ENCODE results near the gene CSNK1A1. TPM values are rescaled to one million over a fixed set of nuclear protein-coding genes. Genes with fewer than 3 reads are reported as not detected.
A peak's percentile ranks its signal among the peaks of the same experiment; 100 is the strongest.

CSNK1A1 gene
- polyA plus RNA-seq, 3 donors = 75.7 to 131 (median 103) TPM

DNA sequence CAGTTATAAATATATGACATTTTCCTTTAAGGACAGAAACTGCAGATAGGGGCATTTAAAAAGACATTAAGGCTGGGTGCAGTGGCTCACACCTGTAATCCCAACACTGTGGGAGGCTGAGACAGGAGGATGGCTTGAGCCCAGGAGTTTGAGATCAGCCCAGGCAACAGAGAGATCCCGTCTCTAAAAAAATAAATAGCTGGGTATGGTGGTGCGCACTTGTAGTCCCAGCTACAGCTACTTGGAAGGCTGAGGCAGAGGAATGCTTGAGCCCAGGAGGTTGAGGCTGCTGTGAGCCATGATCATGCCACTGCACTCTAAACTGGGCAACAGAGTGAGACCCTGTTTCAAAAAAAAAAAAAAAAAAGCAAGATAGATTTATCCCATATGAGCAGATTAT, 63.6 kb downstream of the CSNK1A1 start:
- peaks cover 9% of the 10 kb centered on the region for H3K4me1 Mint-ChIP-seq

DNA sequence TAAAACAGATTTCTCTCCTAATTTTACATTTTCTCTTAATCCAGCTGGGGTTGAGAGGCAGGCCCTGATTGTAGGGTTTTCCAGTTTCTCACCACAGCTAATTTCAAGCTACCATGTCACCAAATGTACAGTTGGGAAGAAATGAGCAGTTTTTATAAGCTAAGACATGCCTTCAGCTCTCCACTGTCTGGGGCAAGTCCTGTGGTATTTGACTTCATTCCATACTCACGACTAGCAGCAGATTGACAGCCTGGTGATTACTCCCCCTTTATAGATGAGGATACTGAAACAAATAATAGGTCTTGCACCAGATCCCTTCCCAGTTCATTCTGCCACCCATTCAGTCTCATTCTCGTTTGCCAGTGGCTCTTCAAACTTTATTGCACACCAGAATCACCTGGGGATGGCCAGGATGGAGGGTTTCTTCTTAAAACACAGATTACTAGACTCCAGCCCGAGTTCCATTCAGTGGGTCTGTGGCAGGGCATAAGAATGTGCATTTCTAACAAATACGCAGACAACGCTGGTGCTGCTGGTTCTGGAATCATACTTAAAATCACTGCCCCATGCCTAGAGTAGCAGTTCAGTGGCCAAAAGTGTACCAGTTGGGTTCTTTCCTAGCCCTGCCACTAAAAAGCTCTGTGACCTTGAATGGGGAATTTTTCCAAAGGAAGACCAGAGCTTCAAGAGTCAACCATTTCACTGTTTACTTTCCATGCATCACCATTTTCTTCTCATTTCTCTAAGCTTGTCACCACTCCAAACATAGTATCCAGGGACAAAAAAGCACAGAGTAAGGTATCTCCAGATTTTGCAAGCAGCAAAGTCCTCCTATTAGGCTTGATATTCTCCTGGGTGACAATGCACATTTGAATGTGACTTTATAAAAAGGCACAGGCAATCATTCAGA, 64.3 kb downstream of the CSNK1A1 start:
- Histone ChIP-seq H3K9ac (ENCODE audit: insufficient read depth, low read length, poor library complexity, severe bottlenecking) (no peak overlapping the region), H3K4me2 (replicated peaks; ENCODE audit: extremely low read depth, low read length, poor library complexity, severe bottlenecking) (no peak overlapping the region), H3K9me3 (replicated peaks in 1 of 2; ENCODE audit: control insufficient read depth in 1 of 2, insufficient read depth in 1 of 2, low read length in 2 of 2) (no peaks in the 10 kb centered on the region), H3K4me3 (replicated peaks in 1 of 3; ENCODE audit: low read depth in 2 of 3, low read length in 3 of 3) (no peak overlapping the region), H4K20me1 (ENCODE audit: insufficient read depth, low read length) (peaks cover 4% of the 10 kb centered on the region), H3K36me3 (replicated peaks in 1 of 2; ENCODE audit: control insufficient read depth in 1 of 2, insufficient read depth in 2 of 2, low read length in 2 of 2) (no peaks in the 10 kb centered on the region), H2AFZ (ENCODE audit: insufficient read depth, low read depth, low read length, poor library complexity, severe bottlenecking) (no peak overlapping the region), H3K27me3 (ENCODE audit: control insufficient read depth in 2 of 2, insufficient read depth in 2 of 2, low read length in 2 of 2) (no peaks in the 10 kb centered on the region), H3K4me1 (ENCODE audit: control insufficient read depth in 1 of 2, insufficient read depth in 2 of 2, low read length in 2 of 2) (peaks cover 0 to 7% of the 10 kb centered on the region in 2 donors), H3K27ac (ENCODE audit: low read depth in 1 of 2, low read length in 2 of 2) (no peak overlapping the region), H3K79me2 (ENCODE audit: insufficient read depth, low read length) (no peaks in the 10 kb centered on the region)
- H3K27me3 Mint-ChIP-seq (ENCODE audit: low read depth in 3 of 3) = peaks cover 5 to 16% (median 7%) of the 10 kb centered on the region in 3 donors
- H3K9me3 Mint-ChIP-seq = peaks cover 0 to 2% (median 0%) of the 10 kb centered on the region in 7 donors
- no peak overlapping the region for H3K4me3 Mint-ChIP-seq
- H3K27ac Mint-ChIP-seq = peak overlapping the region in 1 of 7 donors; percentile 10
- intact Hi-C loops (cut with micrococcal nuclease) = no loop called here
- peaks cover 9% of the 10 kb centered on the region for H3K4me1 Mint-ChIP-seq
- no peaks in the 10 kb centered on the region for H3K36me3 Mint-ChIP-seq
- WGBS (ENCODE audit: insufficient coverage) = 96% methylated on average over 3 of the region's 5 CpGs
- DNase-seq = no peak
- TF ChIP-seq, protein P1, sequence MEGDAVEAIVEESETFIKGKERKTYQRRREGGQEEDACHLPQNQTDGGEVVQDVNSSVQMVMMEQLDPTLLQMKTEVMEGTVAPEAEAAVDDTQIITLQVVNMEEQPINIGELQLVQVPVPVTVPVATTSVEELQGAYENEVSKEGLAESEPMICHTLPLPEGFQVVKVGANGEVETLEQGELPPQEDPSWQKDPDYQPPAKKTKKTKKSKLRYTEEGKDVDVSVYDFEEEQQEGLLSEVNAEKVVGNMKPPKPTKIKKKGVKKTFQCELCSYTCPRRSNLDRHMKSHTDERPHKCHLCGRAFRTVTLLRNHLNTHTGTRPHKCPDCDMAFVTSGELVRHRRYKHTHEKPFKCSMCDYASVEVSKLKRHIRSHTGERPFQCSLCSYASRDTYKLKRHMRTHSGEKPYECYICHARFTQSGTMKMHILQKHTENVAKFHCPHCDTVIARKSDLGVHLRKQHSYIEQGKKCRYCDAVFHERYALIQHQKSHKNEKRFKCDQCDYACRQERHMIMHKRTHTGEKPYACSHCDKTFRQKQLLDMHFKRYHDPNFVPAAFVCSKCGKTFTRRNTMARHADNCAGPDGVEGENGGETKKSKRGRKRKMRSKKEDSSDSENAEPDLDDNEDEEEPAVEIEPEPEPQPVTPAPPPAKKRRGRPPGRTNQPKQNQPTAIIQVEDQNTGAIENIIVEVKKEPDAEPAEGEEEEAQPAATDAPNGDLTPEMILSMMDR (IDR thresholded peaks at IDR 0.05) = no peak

More for the DNA sequence above, 63.6 kb downstream of the CSNK1A1 start:
- Histone ChIP-seq H3K4me2 (replicated peaks; ENCODE audit: extremely low read depth, low read length, poor library complexity, severe bottlenecking) (no peak overlapping the region), H2AFZ (ENCODE audit: insufficient read depth, low read depth, low read length, poor library complexity, severe bottlenecking) (no peak overlapping the region), H3K36me3 (replicated peaks in 1 of 2; ENCODE audit: control insufficient read depth in 1 of 2, insufficient read depth in 2 of 2, low read length in 2 of 2) (no peaks in the 10 kb centered on the region), H3K27ac (ENCODE audit: low read depth in 1 of 2, low read length in 2 of 2) (no peak overlapping the region), H3K4me1 (ENCODE audit: control insufficient read depth in 1 of 2, insufficient read depth in 2 of 2, low read length in 2 of 2) (peaks cover 0 to 7% of the 10 kb centered on the region in 2 donors), H3K9ac (ENCODE audit: insufficient read depth, low read length, poor library complexity, severe bottlenecking) (no peak overlapping the region), H3K9me3 (replicated peaks in 1 of 2; ENCODE audit: control insufficient read depth in 1 of 2, insufficient read depth in 1 of 2, low read length in 2 of 2) (no peaks in the 10 kb centered on the region), H4K20me1 (ENCODE audit: insufficient read depth, low read length) (peaks cover 10% of the 10 kb centered on the region), H3K27me3 (ENCODE audit: control insufficient read depth in 2 of 2, insufficient read depth in 2 of 2, low read length in 2 of 2) (no peaks in the 10 kb centered on the region), H3K79me2 (ENCODE audit: insufficient read depth, low read length) (no peaks in the 10 kb centered on the region), H3K4me3 (replicated peaks in 1 of 3; ENCODE audit: low read depth in 2 of 3, low read length in 3 of 3) (no peak overlapping the region)
- peaks cover 0 to 2% (median 0%) of the 10 kb centered on the region in 7 donors for H3K9me3 Mint-ChIP-seq
- DNase-seq = no peak
- intact Hi-C loops (cut with micrococcal nuclease) = no loop called here
- TF ChIP-seq, protein P1 (IDR thresholded peaks at IDR 0.05) = no peak
- H3K4me3 Mint-ChIP-seq = peak overlapping the region in 1 of 2 donors; percentile 26
- peaks cover 5 to 12% (median 6%) of the 10 kb centered on the region in 3 donors for H3K27me3 Mint-ChIP-seq (ENCODE audit: low read depth in 3 of 3)
- H3K27ac Mint-ChIP-seq = no peak overlapping the region
- no CpG with 5 or more reads among the region's 2 CpGs for WGBS (ENCODE audit: insufficient coverage)
- no peaks in the 10 kb centered on the region for H3K36me3 Mint-ChIP-seq
